Measurements from ENCODE around the gene ZCCHC2. TPM values are rescaled to one million over a fixed set of nuclear protein-coding genes. Genes with fewer than 3 reads are reported as not detected.

The ZCCHC2 gene
- total and polyA plus RNA-seq, 9 of the 15 experiments (the other 6 are each of a cell fraction or from before 2014, with no cell fraction given): 1.0 to 9.2 (median 6.0) TPM

GRCh38 chr18:62526098-62527025 is 3.5 kb downstream of the ZCCHC2 start (continued):
- TF ChIP-seq PBX2 (CRISPR knock-in tag; IDR thresholded peaks at IDR 0.05; ENCODE audit: low read depth): peak; percentile 51
- peak; percentile 88 for TF ChIP-seq PBX2 (tag; conservative IDR thresholded peaks at IDR 0.05; ENCODE audit: low read depth)
- TF ChIP-seq CBFA2T2 (conservative IDR thresholded peaks at IDR 0.05): 0 out of 2 replicates have a peak, but pooled peaks have one; percentile 3
- peak; percentile 79; the same call in 1 of the 2 replicates for TF ChIP-seq ZBTB7A (IDR thresholded peaks at IDR 0.05; ENCODE audit: borderline replicate concordance, control insufficient read depth, low read depth, low read length)
- TF ChIP-seq NRF1 (conservative IDR thresholded peaks at IDR 0.05 in 1 of 2, IDR thresholded peaks at IDR 0.05 in 1 of 2): peak; percentile 49 to 60; a peak in 3 of 4 replicates
- TF ChIP-seq ZNF24 (IDR thresholded peaks at IDR 0.05): peak; percentile 90
- TF ChIP-seq ZMIZ1 (IDR thresholded peaks at IDR 0.05; ENCODE audit: low read depth in 2 of 2, low read length in 2 of 2): no peak
- TF ChIP-seq NFE2 (IDR thresholded peaks at IDR 0.05; ENCODE audit: low read depth): 0 out of 2 replicates have a peak, but pooled peaks have one; percentile 6
- TF ChIP-seq ZNF347 (CRISPR knock-in tag; IDR thresholded peaks at IDR 0.05; ENCODE audit: low read depth): no peak
- peak; percentile 59 to 73; a peak in 3 of 4 replicates for TF ChIP-seq KDM1A (IDR thresholded peaks at IDR 0.05)
- TF ChIP-seq POU5F1 (IDR thresholded peaks at IDR 0.05; ENCODE audit: borderline replicate concordance, low read depth, low read length, partially characterized antibody): no peak
- peak; percentile 79; the same call in 1 of the 2 replicates for TF ChIP-seq PHF8 (IDR thresholded peaks at IDR 0.05; ENCODE audit: borderline replicate concordance, low read length)
- TF ChIP-seq GTF2E2 (tag; IDR thresholded peaks at IDR 0.05): no peak
- peak; percentile 88 for TF ChIP-seq CXXC5 (CRISPR knock-in tag; IDR thresholded peaks at IDR 0.05)
- TF ChIP-seq POLR3A (IDR thresholded peaks at IDR 0.05; ENCODE audit: borderline replicate concordance, extremely low read depth, insufficient read depth, insufficient read length): no peak
- TF ChIP-seq IRF2 (CRISPR knock-in tag; IDR thresholded peaks at IDR 0.05): no peak
- TF ChIP-seq ZNF280A (IDR thresholded peaks at IDR 0.05; ENCODE audit: low read depth, partially characterized antibody): no peak
- no peak for TF ChIP-seq ZNF143 (CRISPR knock-in tag; IDR thresholded peaks at IDR 0.05)

All from K562 (cell line).